Osteoblast (primary cell): ENCODE data around the gene NFX1. TPM values are rescaled to one million over a fixed set of nuclear protein-coding genes. Genes with fewer than 3 reads are reported as not detected.

ENCODE experiments used
- DNase-seq: peaks from one replicate; pipeline ENCODE4 v3.0.0; 2011; ENCODE audit warnings: low spot score, mixed read lengths; ENCODE audit not compliant: insufficient read length; ENCODE audit errors: missing footprints
- H2AFZ ChIP-seq: 2 replicates; pipeline ENCODE4 v1.6.0; 2011; ENCODE audit warnings: mild to moderate bottlenecking, low read length
- H3K27ac ChIP-seq: 2 replicates; pipeline ENCODE4 v1.5.1; 2011; ENCODE audit warnings: mild to moderate bottlenecking, low read depth, low read length, moderate library complexity
- H3K27me3 ChIP-seq: 2 replicates; pipeline ENCODE4 v1.6.0; 2012; ENCODE audit warnings: mild to moderate bottlenecking, control low read depth, inconsistent platforms, low read length, moderate library complexity; ENCODE audit not compliant: insufficient read depth
- H3K36me3 ChIP-seq: 2 replicates; pipeline ENCODE4 v1.5.1; 2011; ENCODE audit warnings: mild to moderate bottlenecking, low read length, control low read depth, moderate library complexity; ENCODE audit not compliant: insufficient read depth
- H3K4me1 ChIP-seq: 2 replicates; pipeline ENCODE4 v1.5.1; 2011; ENCODE audit warnings: mild to moderate bottlenecking, low read length, control low read depth, moderate library complexity; ENCODE audit not compliant: insufficient read depth
- H3K4me2 ChIP-seq: 2 replicates; pipeline ENCODE4 v1.6.0; 2011; ENCODE audit warnings: mild to moderate bottlenecking, low read length; ENCODE audit not compliant: insufficient read depth
- H3K4me3 ChIP-seq: fragments of 200-600 bp; sonication (generic); 3 replicates; pipeline ENCODE4 v1.5.1; 2012; ENCODE audit warnings: mild to moderate bottlenecking, low read length, inconsistent platforms; ENCODE audit not compliant: insufficient read depth
- H3K79me2 ChIP-seq: 2 replicates; pipeline ENCODE4 v1.6.0; 2012; ENCODE audit warnings: mild to moderate bottlenecking, low read length, control low read depth, inconsistent platforms; ENCODE audit not compliant: insufficient read depth
- H3K9me3 ChIP-seq: 2 replicates; pipeline ENCODE4 v1.5.1; 2011; ENCODE audit warnings: low read depth, low read length, control low read depth
- H4K20me1 ChIP-seq: 2 replicates; pipeline ENCODE4 v1.6.0; 2012; ENCODE audit warnings: mild to moderate bottlenecking, low read length, control low read depth; ENCODE audit not compliant: insufficient read depth
- CTCF ChIP-seq: IDR thresholded peaks from 2 replicates; pipeline ENCODE4 v1.5.1; 2011; ENCODE audit warnings: mild to moderate bottlenecking, low read depth, low read length, moderate library complexity; ENCODE audit errors: extremely low read depth
- total RNA-seq: library from RNA; depleted of rRNA; stranded (reverse); fragments of >200 nt; gene quantifications from 2 replicates; pipeline ENCODE4 v1.2.3, GENCODE V29; 2012

The NFX1 gene
- total RNA-seq, 1 donor, result 34.0 TPM

GRCh38 chr9:33304362-33304761 is 14.0 kb downstream of the NFX1 start:
- H3K9me3 ChIP-seq, result no peaks in the 10 kb centered on the region
- no peak overlapping the region for H3K4me2 ChIP-seq
- H3K36me3 ChIP-seq, result peaks cover 93% of the 10 kb centered on the region
- peaks cover 54% of the 10 kb centered on the region for H3K79me2 ChIP-seq
- TF ChIP-seq CTCF, result no peak
- H3K27ac ChIP-seq, result no peak overlapping the region
- H2AFZ ChIP-seq, result no peak overlapping the region
- H4K20me1 ChIP-seq, result peaks cover 6% of the 10 kb centered on the region
- DNase-seq, result no peak
- no peak overlapping the region for H3K4me3 ChIP-seq
- H3K4me1 ChIP-seq, result no peaks in the 10 kb centered on the region
- no peaks in the 10 kb centered on the region for H3K27me3 ChIP-seq

- H4K20me1 ChIP-seq, result no peaks in the 10 kb centered on the region
- H2AFZ ChIP-seq, result no peak overlapping the region
- no peak for TF ChIP-seq CTCF
- no peak for DNase-seq
- H3K27me3 ChIP-seq, result no peaks in the 10 kb centered on the region
- no peaks in the 10 kb centered on the region for H3K4me1 ChIP-seq
- no peaks in the 10 kb centered on the region for H3K9me3 ChIP-seq
- H3K79me2 ChIP-seq, result peaks cover 41% of the 10 kb centered on the region
- peak overlapping the region; percentile 6 for H3K27ac ChIP-seq
- H3K36me3 ChIP-seq, result peaks cover 94% of the 10 kb centered on the region
- H3K4me2 ChIP-seq, result no peak overlapping the region
- H3K4me3 ChIP-seq, result no peak overlapping the region
Observed at GRCh38 chr9:33306037-33306436, 15.7 kb downstream of the NFX1 start.

- peaks cover 39% of the 10 kb centered on the region for H3K79me2 ChIP-seq
- H4K20me1 ChIP-seq, result no peaks in the 10 kb centered on the region
- H3K36me3 ChIP-seq, result peaks cover 94% of the 10 kb centered on the region
- TF ChIP-seq CTCF, result no peak
- H3K4me3 ChIP-seq, result no peak overlapping the region
- H3K27me3 ChIP-seq, result no peaks in the 10 kb centered on the region
- H2AFZ ChIP-seq, result no peak overlapping the region
- no peak overlapping the region for H3K4me2 ChIP-seq
- peaks cover 4% of the 10 kb centered on the region for H3K4me1 ChIP-seq
- H3K9me3 ChIP-seq, result no peaks in the 10 kb centered on the region
- no peak for DNase-seq
- no peak overlapping the region for H3K27ac ChIP-seq
Observed at GRCh38 chr9:33307067-33307466, 16.8 kb downstream of the NFX1 start.

- Histone ChIP-seq H3K79me2 (peaks cover 25% of the 10 kb centered on the region), H3K36me3 (peaks cover 95% of the 10 kb centered on the region), H2AFZ (no peak overlapping the region), H3K9me3 (no peaks in the 10 kb centered on the region), H3K4me3 (no peak overlapping the region), H4K20me1 (no peaks in the 10 kb centered on the region), H3K4me2 (no peak overlapping the region), H3K4me1 (peaks cover 4% of the 10 kb centered on the region), H3K27ac (no peak overlapping the region), H3K27me3 (no peaks in the 10 kb centered on the region)
- TF ChIP-seq CTCF, result no peak
- DNase-seq, result no peak
Observed at GRCh38 chr9:33309903-33310302, 19.6 kb downstream of the NFX1 start.
